ENCODE results near the gene MAPK1. TPM values are rescaled to one million over a fixed set of nuclear protein-coding genes. Genes with fewer than 3 reads are reported as not detected.
A peak's percentile ranks its signal among the peaks of the same experiment; 100 is the strongest.

The MAPK1 gene
- total and polyA plus RNA-seq, 4 donors = 13.6 to 159 (median 76.6) TPM

GRCh38 chr22:21764038-21764804 is 103.2 kb downstream of the MAPK1 start:
- no peaks in the 10 kb centered on the region for H3K4me1 ChIP-seq (ENCODE audit: control insufficient read depth in 1 of 2, insufficient read depth in 2 of 2, low read length in 2 of 2)
- H3K27me3 ChIP-seq (ENCODE audit: control insufficient read depth in 1 of 2, insufficient read depth in 2 of 2, low read length in 1 of 2) = no peaks in the 10 kb centered on the region
- no peak overlapping the region for H3K27ac ChIP-seq (ENCODE audit: low read depth in 1 of 2, low read length in 2 of 2)
- no peaks in the 10 kb centered on the region for H3K9me3 ChIP-seq (ENCODE audit: control insufficient read depth, low read length)
- H3K4me3 ChIP-seq (ENCODE audit: low read length in 2 of 2) = no peak overlapping the region
- ATAC-seq (ENCODE audit: low FRiP score) = no peak
- intact Hi-C loops (cut with DNase I) = no loop called here
- WGBS, 2 donors = 80 to 87% methylated on average over 9 of the region's 9 CpGs
- DNase-seq = peak in 1 of 2 donors; percentile 25
- H3K36me3 ChIP-seq (ENCODE audit: control insufficient read depth in 1 of 2, insufficient read depth in 2 of 2, low read length in 1 of 2) = peaks cover 7 to 10% of the 10 kb centered on the region in 2 donors

- Histone ChIP-seq H3K36me3 (ENCODE audit: control insufficient read depth in 1 of 2, insufficient read depth in 2 of 2, low read length in 1 of 2) (peaks cover 7% of the 10 kb centered on the region in 2 donors), H3K4me1 (ENCODE audit: control insufficient read depth in 1 of 2, insufficient read depth in 2 of 2, low read length in 2 of 2) (no peaks in the 10 kb centered on the region), H3K27me3 (ENCODE audit: control insufficient read depth in 1 of 2, insufficient read depth in 2 of 2, low read length in 1 of 2) (no peaks in the 10 kb centered on the region), H3K4me3 (ENCODE audit: low read length in 2 of 2) (no peak overlapping the region), H3K27ac (ENCODE audit: low read depth in 1 of 2, low read length in 2 of 2) (no peak overlapping the region), H3K9me3 (ENCODE audit: control insufficient read depth, low read length) (no peaks in the 10 kb centered on the region)
- DNase-seq (no peak), ATAC-seq (ENCODE audit: low FRiP score) (no peak)
- WGBS, 2 donors = 59 to 61% methylated on average over 13 of the region's 13 CpGs
- intact Hi-C loops (cut with DNase I) = no loop called here
Measured at GRCh38 chr22:21762712-21763581, 104.5 kb downstream of the MAPK1 start.

GRCh38 chr22:21761994-21762680 is 105.3 kb downstream of the MAPK1 start:
- peak in 1 of 2 donors; percentile 38 for DNase-seq
- Histone ChIP-seq H3K9me3 (ENCODE audit: control insufficient read depth, low read length) (no peaks in the 10 kb centered on the region), H3K36me3 (ENCODE audit: control insufficient read depth in 1 of 2, insufficient read depth in 2 of 2, low read length in 1 of 2) (peaks cover 5 to 7% of the 10 kb centered on the region in 2 donors), H3K4me1 (ENCODE audit: control insufficient read depth in 1 of 2, insufficient read depth in 2 of 2, low read length in 2 of 2) (no peaks in the 10 kb centered on the region), H3K4me3 (ENCODE audit: low read length in 2 of 2) (no peak overlapping the region), H3K27me3 (ENCODE audit: control insufficient read depth in 1 of 2, insufficient read depth in 2 of 2, low read length in 1 of 2) (no peaks in the 10 kb centered on the region), H3K27ac (ENCODE audit: low read depth in 1 of 2, low read length in 2 of 2) (no peak overlapping the region)
- WGBS, 2 donors = 90 to 92% methylated on average over 15 of the region's 15 CpGs
- intact Hi-C loops (cut with DNase I) = no loop called here
- no peak for ATAC-seq (ENCODE audit: low FRiP score)

GRCh38 chr22:21761086-21761485 is 106.4 kb downstream of the MAPK1 start:
- no peaks in the 10 kb centered on the region for H3K9me3 ChIP-seq (ENCODE audit: control insufficient read depth, low read length)
- WGBS, 2 donors = 87 to 94% methylated on average over 2 of the region's 2 CpGs
- intact Hi-C loops (cut with DNase I) = no loop called here
- no peak for DNase-seq
- H3K27ac ChIP-seq (ENCODE audit: low read depth in 1 of 2, low read length in 2 of 2) = no peak overlapping the region
- H3K36me3 ChIP-seq (ENCODE audit: control insufficient read depth in 1 of 2, insufficient read depth in 2 of 2, low read length in 1 of 2) = peaks cover 5% of the 10 kb centered on the region in 2 donors
- no peak overlapping the region for H3K4me3 ChIP-seq (ENCODE audit: low read length in 2 of 2)
- no peak for ATAC-seq (ENCODE audit: low FRiP score)
- no peaks in the 10 kb centered on the region for H3K4me1 ChIP-seq (ENCODE audit: control insufficient read depth in 1 of 2, insufficient read depth in 2 of 2, low read length in 2 of 2)
- no peaks in the 10 kb centered on the region for H3K27me3 ChIP-seq (ENCODE audit: control insufficient read depth in 1 of 2, insufficient read depth in 2 of 2, low read length in 1 of 2)

GRCh38 chr22:21760640-21761039 is 106.8 kb downstream of the MAPK1 start:
- Histone ChIP-seq H3K4me3 (ENCODE audit: low read length in 2 of 2) (no peak overlapping the region), H3K9me3 (ENCODE audit: control insufficient read depth, low read length) (no peaks in the 10 kb centered on the region), H3K27ac (ENCODE audit: low read depth in 1 of 2, low read length in 2 of 2) (no peak overlapping the region), H3K4me1 (ENCODE audit: control insufficient read depth in 1 of 2, insufficient read depth in 2 of 2, low read length in 2 of 2) (no peaks in the 10 kb centered on the region), H3K27me3 (ENCODE audit: control insufficient read depth in 1 of 2, insufficient read depth in 2 of 2, low read length in 1 of 2) (no peaks in the 10 kb centered on the region), H3K36me3 (ENCODE audit: control insufficient read depth in 1 of 2, insufficient read depth in 2 of 2, low read length in 1 of 2) (peaks cover 5% of the 10 kb centered on the region in 2 donors)
- intact Hi-C loops (cut with DNase I) = no loop called here
- DNase-seq = no peak
- WGBS, 2 donors = 85 to 92% methylated on average over 2 of the region's 2 CpGs
- no peak for ATAC-seq (ENCODE audit: low FRiP score)

- Histone ChIP-seq H3K27me3 (ENCODE audit: control insufficient read depth in 1 of 2, insufficient read depth in 2 of 2, low read length in 1 of 2) (no peaks in the 10 kb centered on the region), H3K9me3 (ENCODE audit: control insufficient read depth, low read length) (no peaks in the 10 kb centered on the region), H3K27ac (ENCODE audit: low read depth in 1 of 2, low read length in 2 of 2) (no peak overlapping the region), H3K4me1 (ENCODE audit: control insufficient read depth in 1 of 2, insufficient read depth in 2 of 2, low read length in 2 of 2) (no peaks in the 10 kb centered on the region), H3K36me3 (ENCODE audit: control insufficient read depth in 1 of 2, insufficient read depth in 2 of 2, low read length in 1 of 2) (peaks cover 3 to 5% of the 10 kb centered on the region in 2 donors), H3K4me3 (ENCODE audit: low read length in 2 of 2) (no peak overlapping the region)
- WGBS, 2 donors = 90 to 91% methylated on average over 8 of the region's 8 CpGs
- intact Hi-C loops (cut with DNase I) = no loop called here
- DNase-seq (peak in 1 of 2 donors; percentile 23), ATAC-seq (ENCODE audit: low FRiP score) (no peak)
Measured at GRCh38 chr22:21759646-21760376, 107.6 kb downstream of the MAPK1 start.

GRCh38 chr22:21759093-21759492 is 108.4 kb downstream of the MAPK1 start:
- Histone ChIP-seq H3K4me3 (ENCODE audit: low read length in 2 of 2) (no peak overlapping the region), H3K36me3 (ENCODE audit: control insufficient read depth in 1 of 2, insufficient read depth in 2 of 2, low read length in 1 of 2) (peaks cover 1 to 5% of the 10 kb centered on the region in 2 donors)
- no peak for ATAC-seq (ENCODE audit: low FRiP score)

More at GRCh38 chr22:21759093-21759492, 108.4 kb downstream of the MAPK1 start:
- 76 to 77% methylated on average over 4 of the region's 4 CpGs for WGBS, 2 donors
- Histone ChIP-seq H3K27me3 (ENCODE audit: control insufficient read depth in 1 of 2, insufficient read depth in 2 of 2, low read length in 1 of 2) (no peaks in the 10 kb centered on the region), H3K27ac (ENCODE audit: low read depth in 1 of 2, low read length in 2 of 2) (no peak overlapping the region), H3K9me3 (ENCODE audit: control insufficient read depth, low read length) (no peaks in the 10 kb centered on the region), H3K4me1 (ENCODE audit: control insufficient read depth in 1 of 2, insufficient read depth in 2 of 2, low read length in 2 of 2) (no peaks in the 10 kb centered on the region)
- intact Hi-C loops (cut with DNase I) = no loop called here
- DNase-seq = peak in 1 of 2 donors; percentile 46

Data from aorta (tissue), 5 donors.